Activated naive CD4-positive, alpha-beta T cell treated with anti-CD3 and anti-CD28 coated beads, Interleukin-2, amount 50 U/mL, for 72 hours (primary cell): ENCODE results near the gene HBE1. TPM values are rescaled to one million over a fixed set of nuclear protein-coding genes. Genes with fewer than 3 reads are reported as not detected.
A peak's percentile ranks its signal among the peaks of the same experiment; 100 is the strongest.

Experiments used
- ATAC-seq, 2 donors: fragments of 150-1000 bp; cut with Tn5 transposase; 2 replicates each; pipeline ENCODE4 v1.10.0; 2021; ENCODE audit warnings: mild to moderate bottlenecking in 2 of 2, moderate library complexity in 2 of 2
- DNase-seq, 2 donors: peaks; one replicate each; pipeline ENCODE4 v3.0.0; 2021 to 2022; ENCODE audit warnings: low spot score in 2 of 2
- H3K27ac Mint-ChIP-seq, 2 donors: one replicate each; pipeline ENCODE4 v1.8.0; 2022; ENCODE audit warnings: mild to moderate bottlenecking in 2 of 2, mixed read lengths in 2 of 2
- H3K36me3 Mint-ChIP-seq, 2 donors: one replicate each; pipeline ENCODE4 v1.8.0; 2022; ENCODE audit warnings: mixed read lengths in 2 of 2
- H3K9me3 Mint-ChIP-seq, 2 donors: one replicate each; pipeline ENCODE4 v1.8.0; 2022; ENCODE audit warnings: mixed read lengths in 2 of 2
- total RNA-seq, 2 donors: library from RNA; stranded (reverse); gene quantifications; one replicate each; pipeline ENCODE4 v1.2.3, GENCODE V29; 2022

The HBE1 gene
- total RNA-seq, 2 donors from 2014 or later, result not detected

DNA sequence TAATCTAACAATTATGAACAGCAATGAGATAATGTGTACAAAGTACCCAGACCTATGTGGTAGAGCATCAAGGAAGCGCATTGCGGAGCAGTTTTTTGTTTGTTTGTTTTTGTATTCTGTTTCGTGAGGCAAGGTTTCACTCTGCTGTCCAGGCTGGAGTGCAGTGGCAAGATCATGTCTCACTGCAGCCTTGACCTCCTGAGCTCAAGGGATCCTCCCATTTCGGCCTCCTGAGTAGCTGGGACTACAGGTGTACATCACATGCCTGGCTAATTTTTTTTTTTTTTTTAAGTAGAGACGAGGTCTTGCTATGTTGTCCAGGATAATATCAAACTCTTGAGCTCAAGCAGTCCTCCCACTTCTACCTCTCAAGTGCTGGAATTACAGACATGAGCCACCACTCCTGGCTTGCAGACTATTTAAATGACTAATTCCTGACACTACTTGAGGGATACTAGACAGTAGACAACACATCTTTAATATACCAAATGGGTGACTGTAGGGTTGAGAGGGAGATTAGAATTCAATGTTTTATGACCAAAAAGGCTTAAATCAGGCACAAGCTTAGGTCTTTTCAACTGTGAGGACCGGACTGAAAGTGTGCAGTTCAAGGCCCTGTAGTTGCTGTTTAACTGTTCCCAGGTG, 19.3 kb upstream of the HBE1 start:
- DNase-seq (no peak), ATAC-seq (no peak)
- no peak overlapping the region for H3K27ac Mint-ChIP-seq
- H3K36me3 Mint-ChIP-seq, result no peaks in the 10 kb centered on the region
- H3K9me3 Mint-ChIP-seq, result no peaks in the 10 kb centered on the region

DNA sequence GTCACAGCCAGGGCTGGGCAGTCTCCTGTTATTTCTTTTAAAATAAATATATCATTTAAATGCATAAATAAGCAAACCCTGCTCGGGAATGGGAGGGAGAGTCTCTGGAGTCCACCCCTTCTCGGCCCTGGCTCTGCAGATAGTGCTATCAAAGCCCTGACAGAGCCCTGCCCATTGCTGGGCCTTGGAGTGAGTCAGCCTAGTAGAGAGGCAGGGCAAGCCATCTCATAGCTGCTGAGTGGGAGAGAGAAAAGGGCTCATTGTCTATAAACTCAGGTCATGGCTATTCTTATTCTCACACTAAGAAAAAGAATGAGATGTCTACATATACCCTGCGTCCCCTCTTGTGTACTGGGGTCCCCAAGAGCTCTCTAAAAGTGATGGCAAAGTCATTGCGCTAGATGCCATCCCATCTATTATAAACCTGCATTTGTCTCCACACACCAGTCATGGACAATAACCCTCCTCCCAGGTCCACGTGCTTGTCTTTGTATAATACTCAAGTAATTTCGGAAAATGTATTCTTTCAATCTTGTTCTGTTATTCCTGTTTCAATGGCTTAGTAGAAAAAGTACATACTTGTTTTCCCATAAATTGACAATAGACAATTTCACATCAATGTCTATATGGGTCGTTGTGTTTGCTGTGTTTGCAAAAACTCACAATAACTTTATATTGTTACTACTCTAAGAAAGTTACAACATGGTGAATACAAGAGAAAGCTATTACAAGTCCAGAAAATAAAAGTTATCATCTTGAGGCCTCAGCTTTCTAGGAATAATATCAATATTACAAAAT, 18.6 kb upstream of the HBE1 start:
- DNase-seq, result no peak
- Mint-ChIP-seq H3K36me3 (no peaks in the 10 kb centered on the region), H3K9me3 (no peaks in the 10 kb centered on the region), H3K27ac (no peak overlapping the region)
- no peak for ATAC-seq

- no peak overlapping the region for H3K27ac Mint-ChIP-seq
- ATAC-seq, result no peak
- H3K9me3 Mint-ChIP-seq, result no peaks in the 10 kb centered on the region
- no peaks in the 10 kb centered on the region for H3K36me3 Mint-ChIP-seq
- no peak for DNase-seq
Measured at GRCh38 chr11:5286901-5287300, 17.2 kb upstream of the HBE1 start.

DNA sequence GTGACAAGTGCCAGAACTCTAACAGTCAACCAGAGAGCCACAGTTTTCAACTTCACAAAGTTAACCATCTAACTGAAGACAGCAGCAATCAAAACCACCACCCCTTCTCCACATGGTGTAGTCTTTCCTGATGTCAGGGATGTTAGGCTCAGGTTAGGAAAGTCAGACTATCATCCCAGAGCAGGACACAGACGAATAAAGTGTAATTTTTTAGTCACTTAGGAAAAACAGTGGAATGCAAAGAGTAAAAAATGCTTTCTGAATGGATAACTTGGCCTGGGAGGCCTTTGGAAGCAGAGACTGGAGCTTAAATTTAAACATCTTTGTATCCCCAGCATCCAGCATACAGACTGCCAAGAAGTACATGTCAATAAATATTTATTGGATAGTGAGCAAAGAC, 16.6 kb upstream of the HBE1 start:
- ATAC-seq (no peak), DNase-seq (no peak)
- H3K9me3 Mint-ChIP-seq, result no peaks in the 10 kb centered on the region
- H3K27ac Mint-ChIP-seq, result no peak overlapping the region
- no peaks in the 10 kb centered on the region for H3K36me3 Mint-ChIP-seq

- ATAC-seq (no peak), DNase-seq (no peak)
- no peaks in the 10 kb centered on the region for H3K9me3 Mint-ChIP-seq
- H3K27ac Mint-ChIP-seq, result no peak overlapping the region
- no peaks in the 10 kb centered on the region for H3K36me3 Mint-ChIP-seq
Measured at GRCh38 chr11:5285703-5286340, 16.1 kb upstream of the HBE1 start.

DNA sequence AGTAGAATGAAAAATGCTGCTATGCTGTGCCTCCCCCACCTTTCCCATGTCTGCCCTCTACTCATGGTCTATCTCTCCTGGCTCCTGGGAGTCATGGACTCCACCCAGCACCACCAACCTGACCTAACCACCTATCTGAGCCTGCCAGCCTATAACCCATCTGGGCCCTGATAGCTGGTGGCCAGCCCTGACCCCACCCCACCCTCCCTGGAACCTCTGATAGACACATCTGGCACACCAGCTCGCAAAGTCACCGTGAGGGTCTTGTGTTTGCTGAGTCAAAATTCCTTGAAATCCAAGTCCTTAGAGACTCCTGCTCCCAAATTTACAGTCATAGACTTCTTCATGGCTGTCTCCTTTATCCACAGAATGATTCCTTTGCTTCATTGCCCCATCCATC, 14.9 kb upstream of the HBE1 start:
- ATAC-seq, result no peak
- Mint-ChIP-seq H3K27ac (no peak overlapping the region), H3K9me3 (no peaks in the 10 kb centered on the region), H3K36me3 (no peaks in the 10 kb centered on the region)
- no peak for DNase-seq

- Mint-ChIP-seq H3K36me3 (no peaks in the 10 kb centered on the region), H3K27ac (no peak overlapping the region), H3K9me3 (no peaks in the 10 kb centered on the region)
- no peak for ATAC-seq
- DNase-seq, result no peak
Measured at GRCh38 chr11:5283882-5284281, 14.1 kb upstream of the HBE1 start.

DNA sequence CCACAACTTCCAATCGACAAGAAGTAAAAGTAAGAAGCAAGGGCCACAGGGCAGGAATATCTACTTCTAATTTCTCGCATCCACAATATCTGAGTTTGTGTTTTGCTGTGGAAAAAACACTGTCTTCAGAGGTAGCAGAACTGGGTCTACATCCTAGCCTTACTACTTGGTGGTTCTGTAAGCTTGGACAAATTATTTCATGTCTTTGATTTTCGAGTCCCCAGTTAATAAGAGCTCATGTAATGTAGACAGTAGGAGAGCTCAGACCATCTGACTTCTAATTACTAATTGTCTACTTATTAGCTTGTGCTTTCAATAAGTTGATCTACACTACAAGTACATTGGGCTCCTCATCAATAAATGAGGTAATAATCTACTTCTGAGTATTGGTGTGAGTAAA, 13.3 kb upstream of the HBE1 start:
- no peak for DNase-seq
- Mint-ChIP-seq H3K36me3 (no peaks in the 10 kb centered on the region), H3K9me3 (no peaks in the 10 kb centered on the region), H3K27ac (no peak overlapping the region)
- no peak for ATAC-seq

GRCh38 chr11:5282628-5283027, 12.9 kb upstream of the HBE1 start:
- ATAC-seq (no peak), DNase-seq (no peak)
- no peaks in the 10 kb centered on the region for H3K9me3 Mint-ChIP-seq
- no peak overlapping the region for H3K27ac Mint-ChIP-seq
- H3K36me3 Mint-ChIP-seq, result no peaks in the 10 kb centered on the region

- DNase-seq, result no peak
- H3K27ac Mint-ChIP-seq, result no peak overlapping the region
Measured at GRCh38 chr11:5281596-5281995, 11.9 kb upstream of the HBE1 start.

GRCh38 chr11:5280582-5281102, 10.9 kb upstream of the HBE1 start:
- no peaks in the 10 kb centered on the region for H3K9me3 Mint-ChIP-seq
- no peak overlapping the region for H3K27ac Mint-ChIP-seq
- DNase-seq (no peak), ATAC-seq (peak; percentile 63 to 77)
- no peaks in the 10 kb centered on the region for H3K36me3 Mint-ChIP-seq

More at GRCh38 chr11:5281596-5281995, 11.9 kb upstream of the HBE1 start:
- no peaks in the 10 kb centered on the region for H3K36me3 Mint-ChIP-seq
- ATAC-seq, result no peak
- H3K9me3 Mint-ChIP-seq, result no peaks in the 10 kb centered on the region

GRCh38 chr11:5279471-5280090, 9.8 kb upstream of the HBE1 start:
- Mint-ChIP-seq H3K27ac (no peak overlapping the region), H3K36me3 (no peaks in the 10 kb centered on the region), H3K9me3 (no peaks in the 10 kb centered on the region)
- ATAC-seq (no peak), DNase-seq (no peak)

GRCh38 chr11:5277807-5278382, 8.2 kb upstream of the HBE1 start:
- no peak for ATAC-seq
- no peak for DNase-seq
- Mint-ChIP-seq H3K36me3 (no peaks in the 10 kb centered on the region), H3K27ac (no peak overlapping the region), H3K9me3 (no peaks in the 10 kb centered on the region)

DNA sequence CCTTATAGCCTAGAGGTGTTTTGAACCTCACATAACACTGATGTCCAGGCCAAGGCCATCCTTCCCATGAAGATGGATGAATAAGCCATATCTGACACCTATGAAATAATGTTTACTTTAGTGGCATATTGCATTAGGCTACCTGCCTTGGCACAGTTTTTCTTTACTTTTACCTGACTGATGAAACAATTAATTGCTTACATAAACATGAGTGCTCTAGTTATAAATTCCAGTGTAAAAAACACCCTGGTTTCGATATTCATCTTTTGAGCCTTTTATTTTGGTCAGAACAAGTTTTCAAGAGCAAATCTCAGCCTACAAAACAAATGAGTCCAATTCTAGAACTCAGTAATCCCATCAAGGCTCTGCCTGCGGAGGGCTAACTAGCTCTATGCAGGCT, 7.0 kb upstream of the HBE1 start:
- no peaks in the 10 kb centered on the region for H3K36me3 Mint-ChIP-seq
- ATAC-seq (no peak), DNase-seq (no peak)
- H3K9me3 Mint-ChIP-seq, result no peaks in the 10 kb centered on the region
- no peak overlapping the region for H3K27ac Mint-ChIP-seq

- Mint-ChIP-seq H3K36me3 (no peaks in the 10 kb centered on the region), H3K9me3 (no peaks in the 10 kb centered on the region), H3K27ac (no peak overlapping the region)
- ATAC-seq, result no peak
- DNase-seq, result no peak
Measured at GRCh38 chr11:5275369-5276110, 5.8 kb upstream of the HBE1 start.

- no peaks in the 10 kb centered on the region for H3K36me3 Mint-ChIP-seq
- ATAC-seq (no peak), DNase-seq (no peak)
- H3K27ac Mint-ChIP-seq, result no peak overlapping the region
- H3K9me3 Mint-ChIP-seq, result no peaks in the 10 kb centered on the region
Measured at GRCh38 chr11:5274395-5274794, 4.7 kb upstream of the HBE1 start.
